DMS 273 treated with DMSO at 0.1 percent for 48 hours (cell line): Measurements from ENCODE around the gene SAC3D1.

Source experiments
- DNase-seq: peaks from one replicate; lab custom pipeline; 2025; lab: John Stamatoyannopoulos, UW

SAC3D1 gene

GRCh38 chr11:65087827-65088226 is 46.8 kb downstream of the SAC3D1 start:
- no peak for DNase-seq

GRCh38 chr11:65089621-65090020 is 48.6 kb downstream of the SAC3D1 start:
- DNase-seq = no peak

GRCh38 chr11:65090628-65091027 is 49.6 kb downstream of the SAC3D1 start:
- no peak for DNase-seq
